GM10248 (cell line): ENCODE results near the gene COBL.

Source experiments
- CTCF ChIA-PET: fragments of 300-600 bp; sonication (Branson Sonifier 250); formaldehyde crosslinking; extraction: SDS; loops from one replicate; lab custom pipeline; 2021; ENCODE audit warnings: antibody characterized with exemption; lab: Yijun Ruan, JAX
- POLR2A ChIA-PET: fragments of 350-650 bp; sonication (Branson Sonifier 250); formaldehyde crosslinking; extraction: SDS; loops from one replicate; lab custom pipeline; 2020; ENCODE audit warnings: antibody characterized with exemption; lab: Yijun Ruan, JAX
- DNase-seq: peaks from one replicate; pipeline ENCODE4 v3.0.0; 2012; ENCODE audit errors: extremely low spot score
- CTCF ChIP-seq: IDR thresholded peaks from 2 replicates; pipeline ENCODE4 v1.5.1; 2012; ENCODE audit warnings: mild to moderate bottlenecking, low read depth; ENCODE audit errors: extremely low read depth, missing control alignments, control extremely low read depth

COBL gene

DNA sequence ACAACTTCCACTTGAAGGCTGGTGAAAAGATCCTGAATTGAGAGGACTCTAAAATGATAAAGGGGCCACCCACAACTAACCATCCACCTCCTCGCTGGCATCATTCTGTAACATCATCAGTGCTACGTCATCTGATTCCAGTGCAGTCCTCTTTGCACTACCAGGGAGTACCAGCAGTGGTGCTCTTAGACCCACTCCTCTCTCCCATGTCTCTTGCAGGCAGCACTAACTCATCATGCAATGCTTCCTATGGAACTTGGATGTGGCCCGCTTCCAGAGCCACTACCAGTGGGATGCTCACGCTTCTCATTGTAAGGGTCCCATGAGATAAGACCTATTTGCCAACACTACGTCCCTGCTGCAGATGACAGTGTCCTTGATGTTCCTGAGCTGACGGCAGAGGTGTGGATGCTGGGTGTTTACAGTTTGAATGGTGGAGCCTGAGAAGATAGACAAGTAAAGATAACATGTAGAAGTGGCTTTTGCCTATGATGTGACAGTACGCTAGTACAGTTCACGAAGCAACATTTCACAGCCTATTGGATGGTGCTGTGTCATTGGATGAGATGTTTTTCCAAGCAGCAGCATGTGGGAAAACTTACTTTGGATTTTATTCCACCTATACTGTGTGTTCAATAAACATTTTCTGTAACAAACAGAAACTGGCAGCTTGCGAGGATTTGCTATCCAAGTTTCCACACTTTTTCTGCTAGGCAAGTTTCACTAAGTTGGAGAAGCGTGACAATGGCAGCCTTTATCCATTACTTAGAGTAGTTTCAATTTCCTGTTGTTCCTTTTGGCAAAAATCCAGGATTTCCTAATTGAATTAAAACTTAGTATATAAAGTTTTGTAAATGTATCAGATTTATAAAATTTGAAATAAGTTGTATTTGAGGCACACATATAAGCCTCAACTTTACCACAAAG is 35.8 kb upstream of the COBL start:
- no peak for TF ChIP-seq CTCF
- DNase-seq, result no peak
- POLR2A ChIA-PET, result no interaction called here
- CTCF ChIA-PET, result no interaction called here

DNA sequence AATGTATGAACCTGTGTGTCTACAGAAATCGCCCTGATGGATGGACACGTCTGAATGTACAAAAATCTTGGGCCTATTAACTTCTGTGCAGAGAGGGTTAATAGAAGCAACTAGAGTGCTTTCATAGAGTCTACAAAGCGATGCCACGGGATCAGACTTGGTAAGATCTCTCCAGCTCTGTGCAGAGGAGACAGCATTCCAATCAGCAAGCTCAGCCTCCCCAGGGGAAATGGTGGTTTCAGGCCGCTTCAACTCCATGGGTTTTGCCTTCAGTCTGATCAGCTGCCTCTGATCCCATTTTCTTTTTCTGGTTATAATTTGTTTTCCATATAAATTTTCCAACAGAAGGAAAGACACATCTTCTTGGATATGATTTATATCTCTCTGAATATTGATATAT is 35.1 kb upstream of the COBL start:
- TF ChIP-seq CTCF, result no peak
- CTCF ChIA-PET, result interaction anchor here (1.2 kb wide), 1 partner anchor 8 kb away, joined by 3 read pairs; no protein-coding TSS in a partner anchor
- POLR2A ChIA-PET, result no interaction called here
- DNase-seq, result no peak

- POLR2A ChIA-PET, result no interaction called here
- DNase-seq, result no peak
- CTCF ChIA-PET, result interaction anchor here (1.2 kb wide), 1 partner anchor 9 kb away, joined by 3 read pairs; no protein-coding TSS in a partner anchor
- TF ChIP-seq CTCF, result no peak
Observed at GRCh38 chr7:51350546-51350896, 33.9 kb upstream of the COBL start.

DNA sequence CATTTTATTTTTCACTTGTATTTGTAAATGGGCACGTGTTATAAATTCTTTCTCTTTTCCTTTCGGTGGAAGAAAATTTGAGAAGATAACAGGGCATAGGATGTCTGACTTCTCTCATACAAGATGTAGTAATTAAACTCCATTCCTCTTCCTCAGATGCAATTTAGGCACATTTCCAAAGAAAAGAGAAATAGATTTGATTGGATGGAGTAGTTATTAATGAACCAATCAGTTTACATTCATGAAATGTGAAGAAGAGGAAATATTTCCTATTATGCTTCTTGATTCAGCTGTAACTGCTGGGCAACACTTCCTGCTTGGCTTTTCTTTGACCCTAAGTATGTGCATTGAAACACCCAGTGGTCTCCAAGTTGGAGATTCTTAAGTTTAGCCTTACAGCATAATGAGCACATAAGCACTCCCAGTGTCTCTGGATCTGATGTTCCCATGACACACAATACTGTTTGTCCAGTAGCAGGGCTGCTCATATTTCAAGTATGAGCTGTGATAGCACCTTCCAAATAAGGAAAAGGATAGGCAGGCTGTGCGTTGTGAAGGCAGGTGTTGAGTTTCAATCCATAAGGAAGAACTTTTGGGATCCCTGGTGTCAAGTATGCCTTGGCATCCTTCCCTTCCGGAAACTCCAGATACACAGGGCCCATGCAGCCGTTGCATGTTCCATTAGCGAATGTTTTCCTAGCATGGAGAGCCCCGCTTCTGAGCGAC is 33.4 kb upstream of the COBL start:
- POLR2A ChIA-PET, result no interaction called here
- TF ChIP-seq CTCF, result no peak
- DNase-seq, result no peak
- CTCF ChIA-PET, result interaction anchor here (1.2 kb wide), 1 partner anchor 10 kb away, joined by 3 read pairs; no protein-coding TSS in a partner anchor

DNA sequence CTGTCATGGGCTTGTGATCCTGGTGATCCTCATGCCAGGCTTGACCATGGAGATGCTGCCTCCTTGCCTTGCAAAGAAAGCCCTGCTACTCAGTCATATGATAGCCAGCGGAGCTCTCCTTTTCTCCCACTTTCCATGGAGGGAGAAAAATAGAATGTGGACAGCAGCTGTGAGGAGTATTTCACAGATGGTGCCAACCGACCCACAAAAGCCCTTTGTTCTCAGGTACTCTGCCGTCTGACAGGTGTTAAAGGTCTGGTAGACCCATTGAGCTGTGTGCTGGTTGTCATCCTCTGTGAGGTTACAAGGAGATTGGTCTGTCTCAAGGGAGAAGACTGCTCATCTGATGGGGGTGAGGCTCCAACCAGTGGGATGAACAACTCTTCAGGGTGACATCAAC is 29.5 kb upstream of the COBL start:
- DNase-seq, result no peak
- TF ChIP-seq CTCF, result no peak
- CTCF ChIA-PET, result interaction anchor here (0.7 kb wide), 1 partner anchor 9 kb away, joined by 3 read pairs; no protein-coding TSS in a partner anchor
- POLR2A ChIA-PET, result no interaction called here

GRCh38 chr7:51344406-51345138 is 28.0 kb upstream of the COBL start:
- no peak for TF ChIP-seq CTCF
- ChIA-PET POLR2A (no interaction called here), CTCF (interaction anchor here (0.9 kb wide), 1 partner anchor 9 kb away, joined by 3 read pairs; no protein-coding TSS in a partner anchor)
- DNase-seq, result no peak
